ENCODE data around the gene ZBTB42.

ZBTB42 gene

GRCh38 chr14:104800771-104801519 is at the start of gene ZBTB42:
Gene ZBTB42 (plus strand): TSS chr14:104801101. CDS start chr14:104801198, 97 bp downstream.
- DNase-seq (ENCODE audit: low read depth in 3 of 3, low spot score in 1 of 3) = peak; percentile 35 to 49 (median 47)

GRCh38 chr14:104751539-104752422 is 49.1 kb upstream of the ZBTB42 start:
- no peak for DNase-seq (ENCODE audit: low read depth in 3 of 3, low spot score in 1 of 3)

GRCh38 chr14:104752423-104752734 is 48.5 kb upstream of the ZBTB42 start:
- DNase-seq (ENCODE audit: low read depth in 3 of 3, low spot score in 1 of 3) = no peak

DNA sequence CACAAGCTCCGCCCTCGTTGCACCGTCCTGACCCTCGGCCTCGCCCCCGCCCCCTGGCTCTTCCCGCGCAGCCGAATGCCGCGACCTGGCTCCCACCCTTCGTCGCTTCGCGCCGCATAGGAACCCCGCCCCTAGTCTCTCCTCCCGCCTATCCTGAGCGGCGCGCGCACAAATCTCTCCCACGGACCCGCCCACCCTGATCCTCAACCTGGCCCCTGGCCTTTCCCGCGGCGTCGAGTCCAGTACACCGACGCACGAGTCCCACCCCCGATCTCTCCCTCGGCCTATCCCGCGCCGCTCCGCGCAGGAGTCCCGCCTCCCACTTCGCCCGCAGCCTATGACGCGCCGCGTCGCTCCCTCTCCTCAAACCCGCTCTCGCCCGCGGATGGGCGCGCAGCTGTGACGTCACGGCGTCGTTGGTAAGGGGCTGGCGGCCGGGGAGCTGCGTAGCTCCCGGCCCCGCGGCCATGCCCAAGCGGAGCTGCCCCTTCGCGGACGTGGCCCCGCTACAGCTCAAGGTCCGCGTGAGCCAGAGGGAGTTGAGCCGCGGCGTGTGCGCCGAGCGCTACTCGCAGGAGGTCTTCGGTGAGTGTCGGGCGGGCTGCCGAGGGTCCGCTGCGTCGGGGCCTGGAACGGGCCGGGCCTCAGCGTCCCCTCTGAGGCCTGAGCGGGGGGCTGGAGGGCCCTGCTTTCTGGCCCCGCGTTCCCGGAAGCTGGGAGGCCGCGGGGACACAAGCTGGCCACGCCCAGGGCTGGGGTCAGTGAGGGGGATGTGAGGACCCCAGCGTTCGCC is 48.0 kb upstream of the ZBTB42 start, which contains the start of gene SIVA1:
TSS of gene SIVA1 (plus strand) at position 413 of the 793 bp plus-strand sequence. CDS start at position 468, 55 bp downstream.
- peak; percentile 98 to 99 (median 98) for DNase-seq (ENCODE audit: low read depth in 3 of 3, low spot score in 1 of 3)

DNA sequence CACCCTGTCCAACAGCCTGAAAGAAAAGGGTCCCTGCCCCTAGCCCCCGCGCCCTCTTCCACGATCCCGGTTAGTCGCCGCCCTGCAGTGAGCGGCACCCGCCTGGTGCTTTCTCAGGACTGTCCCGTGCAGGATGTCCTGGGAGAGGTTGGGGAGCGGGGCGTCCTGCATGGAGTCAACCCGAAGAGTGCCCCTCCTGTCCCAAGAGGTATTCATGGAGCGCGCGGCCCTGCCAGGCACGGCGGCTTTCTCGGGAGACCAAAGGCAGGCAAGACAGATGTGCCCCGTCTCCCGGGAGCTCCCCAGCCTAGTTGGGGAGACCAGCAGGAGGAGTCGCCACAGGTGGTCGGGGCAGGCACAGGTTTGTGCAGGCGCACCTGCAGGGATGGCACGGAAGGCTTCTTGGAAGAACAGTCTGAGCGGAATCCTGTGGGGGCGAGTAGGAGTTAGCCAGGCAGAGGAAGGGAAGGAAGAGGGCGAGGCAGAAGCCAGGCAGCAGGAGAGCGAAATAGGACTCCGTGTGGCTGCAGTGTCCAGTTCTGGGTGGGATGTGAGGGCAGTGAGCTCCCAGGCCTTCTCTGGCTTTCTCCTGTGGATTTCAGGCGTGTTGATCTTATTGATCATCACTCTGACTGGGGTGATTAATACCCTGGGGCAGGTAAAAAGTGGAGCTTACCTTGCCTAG is 47.2 kb upstream of the ZBTB42 start:
- no peak for DNase-seq (ENCODE audit: low read depth in 3 of 3, low spot score in 1 of 3)

DNA sequence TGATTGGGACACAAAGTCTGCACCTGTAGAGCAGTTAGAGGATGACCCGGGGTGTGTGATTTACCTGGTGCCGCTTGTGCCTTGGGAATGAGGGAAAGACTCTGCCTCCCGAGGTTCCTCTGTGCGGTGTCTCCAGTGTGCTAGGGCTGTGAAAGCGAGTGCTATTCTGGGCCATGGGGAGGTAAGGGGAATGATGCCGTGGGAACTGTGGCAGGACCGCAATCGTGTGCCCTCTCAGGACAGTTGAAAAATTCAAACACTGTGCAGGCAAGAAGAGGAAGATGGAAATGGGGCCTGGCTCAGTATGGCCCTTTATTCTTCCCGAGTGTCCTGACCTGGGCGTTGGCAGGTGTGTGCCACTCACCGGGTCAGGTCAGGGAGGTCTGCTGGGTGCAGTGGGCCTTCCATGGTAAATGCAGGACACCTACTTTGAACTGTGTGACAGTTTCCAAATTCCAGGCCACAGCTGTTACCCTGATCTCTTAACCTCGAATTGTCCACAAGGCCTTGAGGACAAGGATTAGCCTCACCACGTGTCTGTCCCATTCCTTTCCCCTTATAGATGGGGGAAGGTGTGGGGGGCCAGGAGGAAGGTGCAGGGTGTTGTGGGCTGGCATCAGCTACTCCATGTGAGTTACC is 46.6 kb upstream of the ZBTB42 start:
- DNase-seq (ENCODE audit: low read depth in 3 of 3, low spot score in 1 of 3) = no peak

DNA sequence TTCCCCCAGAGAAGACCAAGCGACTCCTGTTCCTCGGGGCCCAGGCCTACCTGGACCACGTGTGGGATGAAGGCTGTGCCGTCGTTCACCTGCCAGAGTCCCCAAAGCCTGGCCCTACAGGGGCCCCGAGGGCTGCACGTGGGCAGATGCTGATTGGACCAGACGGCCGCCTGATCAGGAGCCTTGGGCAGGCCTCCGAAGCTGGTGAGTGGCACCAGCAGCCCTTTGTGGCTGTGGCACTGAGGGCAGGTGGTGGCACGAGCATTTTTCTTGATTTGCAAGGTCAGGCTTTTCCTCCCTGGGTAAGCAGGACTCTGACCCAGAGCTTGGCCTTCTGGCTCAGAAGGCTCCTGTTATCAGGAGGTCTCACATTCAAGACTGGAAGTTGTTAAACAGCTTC is 45.3 kb upstream of the ZBTB42 start:
- DNase-seq (ENCODE audit: low read depth in 3 of 3, low spot score in 1 of 3) = no peak

- no peak for DNase-seq (ENCODE audit: low read depth in 3 of 3, low spot score in 1 of 3)
Observed at GRCh38 chr14:104756477-104757237, 44.2 kb upstream of the ZBTB42 start.

- DNase-seq (ENCODE audit: low read depth in 3 of 3, low spot score in 1 of 3) = no peak
Observed at GRCh38 chr14:104757238-104757585, 43.7 kb upstream of the ZBTB42 start.

GRCh38 chr14:104757681-104758392 is 43.1 kb upstream of the ZBTB42 start:
- no peak for DNase-seq (ENCODE audit: low read depth in 3 of 3, low spot score in 1 of 3)

DNA sequence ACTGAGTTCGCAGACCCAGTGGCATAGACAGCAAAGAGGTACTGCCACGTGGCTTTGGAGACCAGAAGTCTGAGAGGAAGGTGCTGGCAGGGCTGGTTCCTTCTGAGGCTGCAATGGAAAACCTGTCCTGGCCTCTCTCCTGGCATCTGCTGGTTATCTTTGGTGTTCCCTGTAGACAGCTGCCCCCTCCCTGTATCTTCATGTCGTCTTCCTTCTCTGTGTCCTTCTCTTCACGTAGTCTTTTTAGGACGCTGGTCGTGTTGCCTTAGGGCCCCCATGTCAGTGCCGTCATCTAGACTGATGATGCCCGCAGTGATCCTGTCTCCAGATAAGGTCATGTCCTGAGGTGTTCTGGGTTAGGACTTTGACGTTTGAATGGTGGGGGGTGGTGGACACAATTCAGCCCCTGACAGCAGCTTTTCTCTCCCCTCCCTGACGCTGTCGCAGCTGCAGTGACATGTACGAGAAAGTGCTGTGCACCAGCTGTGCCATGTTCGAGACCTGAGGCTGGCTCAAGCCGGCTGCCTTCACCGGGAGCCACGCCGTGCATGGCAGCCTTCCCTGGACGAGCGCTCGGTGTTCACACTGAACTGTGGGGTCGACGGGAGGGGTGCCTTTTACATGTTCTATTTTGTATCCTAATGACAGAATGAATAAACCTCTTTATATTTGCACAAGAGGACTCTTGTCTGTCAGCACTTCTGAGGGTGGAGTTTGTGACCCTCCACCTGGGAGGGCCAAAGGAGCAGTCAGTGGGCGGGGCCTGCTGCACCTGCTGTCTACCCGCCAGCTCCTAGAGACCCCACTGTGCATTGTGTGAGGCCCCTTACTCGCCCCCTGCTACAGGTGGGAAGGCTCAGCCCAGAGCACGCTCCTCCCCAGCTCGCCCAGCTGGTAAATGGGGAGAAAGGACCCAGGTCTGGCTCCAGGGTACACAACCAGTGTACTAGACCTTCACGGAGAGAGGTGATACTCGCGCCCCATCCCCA is 41.6 kb upstream of the ZBTB42 start:
- DNase-seq (ENCODE audit: low read depth in 3 of 3, low spot score in 1 of 3) = no peak

- no peak for DNase-seq (ENCODE audit: low read depth in 3 of 3, low spot score in 1 of 3)
Observed at GRCh38 chr14:104765517-104765916, 35.4 kb upstream of the ZBTB42 start.

DNA sequence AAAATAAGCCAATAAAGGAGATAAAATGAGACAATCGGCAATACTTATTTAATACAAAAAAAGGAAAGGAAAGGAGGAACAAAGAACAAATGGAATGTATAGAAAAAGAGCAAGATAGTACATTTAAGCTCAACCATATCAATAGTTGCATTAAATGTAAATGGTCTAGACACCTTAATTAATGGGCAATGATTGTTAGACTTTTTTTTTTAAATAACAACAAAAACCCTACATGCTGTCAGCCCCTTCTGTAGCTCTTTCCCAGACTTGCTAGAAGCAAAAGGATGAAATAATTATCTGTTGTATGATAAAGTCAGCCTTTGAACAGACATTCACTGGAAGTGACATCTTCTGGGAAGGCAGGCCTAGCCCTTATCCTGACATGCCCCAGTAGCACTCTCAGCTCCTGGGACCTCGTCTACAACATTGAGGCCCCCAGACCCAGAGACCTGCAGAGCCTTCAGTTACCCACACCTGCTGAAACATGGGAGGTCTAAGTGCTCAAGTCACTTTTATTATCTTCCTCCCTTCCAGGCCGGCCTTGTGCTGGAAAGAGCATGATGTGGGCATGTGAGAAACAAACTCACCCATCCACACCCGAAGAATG is 34.5 kb upstream of the ZBTB42 start:
- DNase-seq (ENCODE audit: low read depth in 3 of 3, low spot score in 1 of 3) = no peak

DNA sequence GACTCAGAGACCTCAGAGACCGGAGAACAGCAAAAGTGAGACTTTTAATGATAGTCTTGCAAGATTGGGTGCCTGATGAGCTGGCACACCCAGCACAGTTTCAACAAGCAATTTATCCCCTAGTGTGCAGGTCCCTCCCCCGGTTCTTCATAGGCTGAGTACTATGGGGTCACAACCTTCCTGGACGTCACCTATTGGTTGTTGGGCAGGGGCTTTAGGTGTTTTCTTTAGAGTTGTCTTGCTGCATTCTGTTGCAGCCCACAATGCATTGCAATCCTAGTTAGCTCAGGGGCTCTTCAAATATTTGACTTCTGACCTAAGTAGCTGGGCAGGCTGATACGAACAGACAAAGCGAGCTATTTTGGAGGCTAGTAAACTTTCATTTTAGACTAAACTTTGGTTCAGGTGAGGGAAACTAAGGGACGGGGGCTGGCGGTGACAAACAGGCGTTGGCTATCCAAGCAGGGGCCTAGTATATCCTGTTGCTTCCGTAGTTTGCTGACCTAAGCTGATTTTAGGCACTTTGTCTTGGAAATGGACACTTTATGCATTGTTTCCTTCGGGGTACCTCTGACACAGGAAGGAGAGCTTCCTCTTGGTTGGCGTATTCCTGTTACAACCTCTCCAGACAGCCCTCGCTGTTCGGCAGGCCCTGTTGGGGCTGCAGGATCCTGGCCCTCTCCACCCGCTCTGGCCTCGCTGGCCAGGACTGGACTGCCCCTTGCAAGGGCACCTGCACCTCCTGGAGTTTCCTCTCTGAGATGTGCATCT is 33.9 kb upstream of the ZBTB42 start:
- DNase-seq (ENCODE audit: low read depth in 3 of 3, low spot score in 1 of 3) = no peak

DNA sequence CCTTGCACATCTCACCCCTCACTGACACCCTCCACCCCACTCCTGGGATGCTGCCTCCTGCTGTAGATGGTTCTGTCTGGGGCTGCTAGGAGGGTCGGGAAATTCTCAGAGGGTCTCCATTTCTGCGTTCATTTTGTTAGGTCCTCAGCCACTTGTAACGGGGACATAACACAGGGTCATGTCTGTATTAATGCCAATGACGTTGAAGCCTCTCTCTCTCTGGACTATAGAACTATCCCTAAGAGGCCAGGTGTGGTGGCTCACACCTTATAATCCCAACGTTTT is 33.3 kb upstream of the ZBTB42 start:
- DNase-seq (ENCODE audit: low read depth in 3 of 3, low spot score in 1 of 3) = no peak

GRCh38 chr14:104768437-104769323 is 32.2 kb upstream of the ZBTB42 start:
- peak; percentile 68 to 94 (median 87) for DNase-seq (ENCODE audit: low read depth in 3 of 3, low spot score in 1 of 3)
